A549 (cell line): ENCODE data around the gene ACBD4. TPM values are rescaled to one million over a fixed set of nuclear protein-coding genes. Genes with fewer than 3 reads are reported as not detected.

ENCODE experiments used
- BCL3 ChIP-seq: fragments of >200 bp; sonication (Bioruptor Twin); formaldehyde crosslinking; IDR thresholded peaks from 3 replicates; pipeline ENCODE4 v1.6.1; 2016
- BHLHE40 ChIP-seq: IDR thresholded peaks from 2 replicates; pipeline ENCODE4 v1.6.1; 2012; ENCODE audit warnings: low read depth, low read length, inconsistent platforms
- CHD2 ChIP-seq: fragments of 150-350 bp; IDR thresholded peaks from 2 replicates; pipeline ENCODE4 v1.6.1; 2014; ENCODE audit warnings: low read length; ENCODE audit not compliant: partially characterized antibody
- CHD4 ChIP-seq: fragments of 200-600 bp; sonication (generic); IDR thresholded peaks from 2 replicates; pipeline ENCODE4 v1.6.1; 2016; ENCODE audit warnings: antibody characterized with exemption, mild to moderate bottlenecking, borderline replicate concordance
- CTCF ChIP-seq: fragments of >200 bp; sonication (Bioruptor Twin); formaldehyde crosslinking; IDR thresholded peaks from 3 replicates; pipeline ENCODE4 v1.5.1; 2016
- EHF ChIP-seq: fragments of 250-450 bp; sonication (Bioruptor Pico); IDR thresholded peaks from 2 replicates; pipeline ENCODE4 v1.5.0; 2020; ENCODE audit warnings: mild to moderate bottlenecking
- FOSB ChIP-seq: fragments of 250-450 bp; sonication (Bioruptor Pico); IDR thresholded peaks from 2 replicates; pipeline ENCODE4 v1.5.0; 2020; ENCODE audit warnings: mild to moderate bottlenecking, moderate library complexity
- FOSL2 ChIP-seq, 2 experiments: fragments of 450-650 bp in 1 of 2; fragments of >200 bp in 1 of 2; sonication (Bioruptor Twin) in 1 of 2; formaldehyde crosslinking; IDR thresholded peaks; 2 replicates each; pipeline versions ENCODE4 v1.5.0 to v1.6.1; 2016 to 2020; ENCODE audit warnings: mild to moderate bottlenecking in 1 of 2, moderate library complexity in 1 of 2
- FOXS1 ChIP-seq: fragments of 250-450 bp; sonication (Bioruptor Pico); IDR thresholded peaks from 2 replicates; pipeline ENCODE4 v1.5.0; 2020; ENCODE audit warnings: mild to moderate bottlenecking, moderate library complexity
- HEYL ChIP-seq: fragments of 250-450 bp; sonication (Bioruptor Pico); IDR thresholded peaks from 2 replicates; pipeline ENCODE4 v1.8.0; 2021; ENCODE audit warnings: mild to moderate bottlenecking, moderate library complexity
- HMGXB4 ChIP-seq: fragments of 250-450 bp; sonication (Bioruptor Pico); IDR thresholded peaks from 2 replicates; pipeline ENCODE4 v1.5.0; 2021; ENCODE audit warnings: mild to moderate bottlenecking, moderate library complexity, borderline replicate concordance
- HOXB5 ChIP-seq: fragments of 250-450 bp; sonication (Bioruptor Pico); IDR thresholded peaks from 2 replicates; pipeline ENCODE4 v1.5.0; 2020; ENCODE audit warnings: mild to moderate bottlenecking, moderate library complexity
- JUN ChIP-seq, 2 experiments: fragments of >200 bp; sonication (Bioruptor Twin); formaldehyde crosslinking; IDR thresholded peaks; 2 replicates in 1 of 2; 3 replicates in 1 of 2; pipeline ENCODE4 v1.6.1; 2016 to 2017
- PBX3 ChIP-seq: IDR thresholded peaks from 2 replicates; pipeline ENCODE4 v1.6.1; 2012
- RAD21 ChIP-seq, 2 experiments: fragments of >200 bp in 1 of 2; sonication (Bioruptor Twin) in 1 of 2; formaldehyde crosslinking in 1 of 2; IDR thresholded peaks in 1 of 2; conservative IDR thresholded peaks in 1 of 2; 2 replicates in 1 of 2; 3 replicates in 1 of 2; pipeline ENCODE4 v1.6.1; 2012 to 2018; ENCODE audit warnings: inconsistent platforms in 1 of 2
- REST ChIP-seq: fragments of 200-600 bp; sonication (generic); IDR thresholded peaks from 2 replicates; pipeline ENCODE4 v1.6.1; 2016; ENCODE audit warnings: antibody characterized with exemption, mild to moderate bottlenecking, moderate library complexity
- RNF2 ChIP-seq: fragments of 200-600 bp; sonication (generic); IDR thresholded peaks from 2 replicates; pipeline ENCODE4 v1.6.1; 2016; ENCODE audit warnings: low read depth, mild to moderate bottlenecking, antibody characterized with exemption, moderate library complexity, borderline replicate concordance
- SMC3 ChIP-seq: fragments of >200 bp; sonication (Bioruptor Twin); formaldehyde crosslinking; IDR thresholded peaks from 3 replicates; pipeline ENCODE4 v1.6.1; 2018; ENCODE audit warnings: inconsistent platforms
- USF2 ChIP-seq: fragments of 450-650 bp; IDR thresholded peaks from 2 replicates; pipeline ENCODE4 v1.6.1; 2014; ENCODE audit warnings: antibody characterized with exemption
- polyA plus RNA-seq, 4 experiments: library from polyadenylated mRNA; depleted of rRNA in 3 of 4; stranded (reverse); fragments of >200 nt; fragmentation: RNase III in 1 of 4; extraction: RNeasy Plus Mini Kit Qiagen cat#74134 plus additional on column Dnase treatment in 1 of 4; gene quantifications; 2 replicates in 3 of 4; 3 replicates in 1 of 4; pipeline ENCODE4 v1.2.3, GENCODE V29; 2011 to 2017

Gene ACBD4
- polyA plus RNA-seq, 2 of the 4 experiments (the other 2 are of a cell fraction), result 11.4 to 13.7 TPM

GRCh38 chr17:45171338-45172231 is 36.1 kb downstream of the ACBD4 start (continued):
- no peak; the same call in 1 of the 2 replicates for TF ChIP-seq FOSB (CRISPR knock-in tag)
- no peak for TF ChIP-seq CHD4
- TF ChIP-seq BHLHE40, result no peak
- peak; percentile 59; the same call in 2 of the 3 replicates for TF ChIP-seq BCL3
- TF ChIP-seq RNF2, result no peak
- peak; percentile 62; the same call in 1 of the 2 replicates for TF ChIP-seq EHF (CRISPR knock-in tag)
- TF ChIP-seq CTCF, result no peak
- TF ChIP-seq SMC3, result peak; percentile 42
- no peak for TF ChIP-seq FOXS1
- peak; percentile 59; the same call in 1 of the 2 replicates for TF ChIP-seq HEYL (CRISPR knock-in tag)
- peak; percentile 94 to 95; a peak in 4 of 5 replicates for TF ChIP-seq JUN (IDR thresholded peaks at IDR 0.05)
- TF ChIP-seq HMGXB4 (CRISPR knock-in tag), result no peak
- no peak for TF ChIP-seq CHD2
- no peak for TF ChIP-seq FOSL2 (IDR thresholded peaks at IDR 0.05)
- TF ChIP-seq FOSL2 (CRISPR knock-in tag; IDR thresholded peaks at IDR 0.05), result peak; percentile 19; the same call in 1 of the 2 replicates
- peak; percentile 34; the same call in 1 of the 2 replicates for TF ChIP-seq HOXB5 (CRISPR knock-in tag)
- TF ChIP-seq RAD21 (conservative IDR thresholded peaks at IDR 0.05 in 1 of 2, IDR thresholded peaks at IDR 0.05 in 1 of 2), result peak in 1 of 2 experiments; percentile 48; a peak in 3 of 5 replicates
- no peak for TF ChIP-seq USF2
- TF ChIP-seq PBX3, result 0 out of 2 replicates have a peak, but pooled peaks have one; percentile 19
- no peak for TF ChIP-seq REST
